NCI-H510A (cell line): Measurements from ENCODE around the gene PAQR7.
A peak's percentile ranks its signal among the peaks of the same experiment; 100 is the strongest.

ENCODE experiments used
- DNase-seq: peaks from one replicate; lab custom pipeline; 2025; lab: John Stamatoyannopoulos, UW

Gene PAQR7

GRCh38 chr1:25873120-25873519, 2.4 kb downstream of the PAQR7 start:
- DNase-seq = no peak

- no peak for DNase-seq
These were observed 2.8 kb downstream of the PAQR7 start for GRCh38 chr1:25872713-25873112.

GRCh38 chr1:25871704-25872494, 3.6 kb downstream of the PAQR7 start:
- no peak for DNase-seq

GRCh38 chr1:25871086-25871703, 4.3 kb downstream of the PAQR7 start:
- no peak for DNase-seq

- DNase-seq = no peak
These were observed 4.9 kb downstream of the PAQR7 start for GRCh38 chr1:25870614-25871013.

GRCh38 chr1:25869909-25870606, 5.5 kb downstream of the PAQR7 start:
- DNase-seq = no peak

GRCh38 chr1:25867210-25867991, 8.1 kb downstream of the PAQR7 start:
- no peak for DNase-seq

DNA sequence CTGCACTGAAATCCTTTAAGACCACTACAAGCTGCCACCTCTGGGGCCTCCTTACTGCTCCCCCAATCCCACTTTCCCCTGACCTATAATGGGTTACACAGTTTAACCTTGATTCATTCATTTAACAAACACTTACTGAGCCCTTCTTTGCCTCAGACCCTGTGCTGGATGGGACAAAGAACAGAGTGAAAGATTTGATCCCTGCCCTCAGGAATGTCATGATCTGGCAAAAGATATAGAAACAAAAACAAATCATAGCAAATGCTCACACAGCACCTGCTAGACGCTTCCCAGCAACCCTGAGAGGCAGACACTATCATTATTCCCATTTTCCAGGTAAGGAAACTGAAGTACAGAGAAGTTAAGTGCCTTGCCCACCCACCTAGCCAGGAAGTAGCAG, 9.2 kb downstream of the PAQR7 start:
- DNase-seq = no peak

GRCh38 chr1:25864434-25864833, 11.1 kb downstream of the PAQR7 start:
- no peak for DNase-seq

DNA sequence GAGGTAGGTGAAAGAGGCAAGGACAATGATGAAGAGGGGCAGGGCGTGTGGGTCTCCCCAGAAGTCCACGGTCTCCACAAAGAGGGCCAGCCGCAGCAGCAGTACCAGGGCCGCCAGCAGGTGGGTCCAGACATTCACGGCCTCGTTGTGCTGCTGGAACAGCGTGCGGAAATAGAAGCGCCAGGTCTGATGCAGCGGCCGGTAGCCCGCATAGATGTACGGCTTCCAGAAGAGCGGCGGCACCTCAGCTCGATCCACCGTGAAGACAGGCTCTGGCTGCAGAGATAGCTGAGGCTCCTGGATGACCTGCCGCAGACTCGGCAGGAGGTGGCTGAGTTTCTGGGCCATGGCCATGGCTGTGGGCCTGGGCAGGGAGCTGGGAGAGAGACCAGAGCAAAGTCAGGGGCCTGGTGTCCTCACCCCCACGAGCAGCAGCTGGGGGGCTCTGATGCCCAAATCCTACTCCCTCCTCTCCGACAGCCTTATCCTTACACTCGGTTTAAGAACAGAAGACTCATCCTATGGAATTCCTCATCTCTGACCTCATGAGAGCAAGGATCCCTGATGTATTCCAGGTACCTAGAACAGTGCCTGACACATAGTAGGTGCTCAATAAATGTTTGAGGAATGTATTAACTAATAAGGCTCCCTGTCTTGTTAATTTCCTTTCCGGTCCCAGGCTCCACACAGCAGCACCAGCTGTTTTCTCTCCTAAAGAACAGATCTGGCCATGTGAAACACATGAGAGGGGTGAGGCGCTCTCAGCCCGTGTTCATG, 11.8 kb downstream of the PAQR7 start:
- no peak for DNase-seq

- no peak for DNase-seq
These were observed 12.6 kb downstream of the PAQR7 start for GRCh38 chr1:25862785-25863485.

- DNase-seq = no peak
These were observed 13.9 kb downstream of the PAQR7 start for GRCh38 chr1:25861316-25862286.

DNA sequence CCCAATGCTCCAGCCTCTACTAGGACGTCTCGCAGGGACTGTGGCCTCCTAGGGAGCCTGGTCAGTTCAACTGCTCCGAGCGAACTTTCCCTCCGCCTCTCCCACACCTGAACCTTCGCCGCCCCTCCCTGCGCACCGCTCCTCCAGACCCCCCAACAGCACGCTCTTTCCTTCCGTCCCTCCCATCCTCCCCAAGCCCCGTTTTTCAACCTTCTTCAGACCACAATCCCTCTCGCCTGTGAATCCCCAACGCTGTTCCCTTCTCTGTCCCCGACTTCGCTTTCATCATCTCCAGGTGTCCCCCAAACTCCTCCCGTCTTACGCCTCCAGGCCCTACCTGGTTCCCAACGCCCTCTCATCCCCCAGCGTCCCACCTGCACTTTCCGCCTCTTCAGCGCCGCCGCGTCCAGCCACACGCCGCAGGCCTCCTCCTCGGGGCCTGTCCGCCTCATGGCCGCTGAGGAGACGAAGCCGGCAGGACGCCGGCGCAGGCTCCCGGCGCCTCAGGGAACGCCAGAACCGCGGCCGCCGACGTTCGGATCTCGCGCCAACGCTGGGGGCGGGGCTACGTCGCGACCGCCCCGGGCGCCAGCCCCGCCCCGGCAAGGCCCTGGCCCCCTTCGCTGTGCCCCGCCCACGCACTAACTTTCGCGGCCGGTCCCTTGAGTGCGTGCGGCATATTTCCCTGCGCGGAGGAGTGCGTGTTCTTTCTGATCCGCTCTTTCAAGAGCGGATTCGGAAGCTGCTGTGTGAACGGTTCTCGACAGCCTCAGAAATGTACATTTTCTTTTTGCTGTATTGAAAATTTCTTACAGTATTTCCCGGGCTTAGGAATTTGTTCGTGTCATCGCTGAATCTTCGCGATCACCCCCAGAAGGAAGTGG, 16.4 kb downstream of the PAQR7 start, which contains the start of gene AUNIP:
Gene AUNIP (minus strand): TSS at position 552 of the 884 bp plus-strand sequence. CDS start 100 bp downstream, at position 452.
- DNase-seq = peak; percentile 73

GRCh38 chr1:25858494-25858893, 17.0 kb downstream of the PAQR7 start:
- no peak for DNase-seq

GRCh38 chr1:25856856-25857255, 18.7 kb downstream of the PAQR7 start:
- DNase-seq = no peak

GRCh38 chr1:25854554-25854953, 21.0 kb downstream of the PAQR7 start:
- DNase-seq = peak; percentile 13

- DNase-seq = no peak
These were observed 27.0 kb downstream of the PAQR7 start for GRCh38 chr1:25848531-25848930.

GRCh38 chr1:25847929-25848328, 27.6 kb downstream of the PAQR7 start:
- DNase-seq = no peak
